ENCODE measurements around the gene CDH4.

CDH4 gene

GRCh38 chr20:61876952-61877728 is 625.1 kb downstream of the CDH4 start:
- no peak for DNase-seq

GRCh38 chr20:61877776-61878477 is 625.9 kb downstream of the CDH4 start:
- no peak for DNase-seq

- DNase-seq = no peak
Observed at GRCh38 chr20:61878478-61879302, 626.6 kb downstream of the CDH4 start.

- no peak for DNase-seq
Observed at GRCh38 chr20:61879303-61879620, 627.2 kb downstream of the CDH4 start.

GRCh38 chr20:61879694-61880093 is 627.6 kb downstream of the CDH4 start:
- DNase-seq = no peak

- DNase-seq = no peak
Observed at GRCh38 chr20:61880706-61881105, 628.6 kb downstream of the CDH4 start.

GRCh38 chr20:61881416-61881815 is 629.4 kb downstream of the CDH4 start:
- no peak for DNase-seq

GRCh38 chr20:61881861-61882260 is 629.8 kb downstream of the CDH4 start:
- no peak for DNase-seq

- no peak for DNase-seq
Observed at GRCh38 chr20:61882716-61883615, 630.9 kb downstream of the CDH4 start.

- DNase-seq = no peak
Observed at GRCh38 chr20:61883857-61884393, 631.9 kb downstream of the CDH4 start.

- DNase-seq = no peak
Observed at GRCh38 chr20:61884571-61885389, 632.7 kb downstream of the CDH4 start.

GRCh38 chr20:61885759-61886715 is 634.0 kb downstream of the CDH4 start:
- no peak for DNase-seq

GRCh38 chr20:61886721-61887595 is 634.9 kb downstream of the CDH4 start:
- peak; percentile 15 for DNase-seq

- no peak for DNase-seq
Observed at GRCh38 chr20:61887596-61888093, 635.6 kb downstream of the CDH4 start.

- DNase-seq = no peak
Observed at GRCh38 chr20:61888101-61888865, 636.2 kb downstream of the CDH4 start.

GRCh38 chr20:61889659-61890058 is 637.6 kb downstream of the CDH4 start:
- no peak for DNase-seq

- no peak for DNase-seq
Observed at GRCh38 chr20:61890210-61890609, 638.1 kb downstream of the CDH4 start.

GRCh38 chr20:61891476-61891875 is 639.4 kb downstream of the CDH4 start:
- no peak for DNase-seq
